GM06990 (cell line): ENCODE data around the gene MXI1.
"Not testable (repeated sequence)": the region's sequence is repeated elsewhere in the genome, so short reads cannot be mapped to it uniquely, and the experiment has no call there.

ENCODE experiments used
- DNase-seq: peaks from one replicate; pipeline ENCODE4 v3.0.0-alpha.2; 2011; ENCODE audit not compliant: insufficient read length; ENCODE audit errors: extremely low read depth
- H3K27me3 ChIP-seq: replicated peaks from 2 replicates; pipeline ENCODE4 v1.6.0; 2011; ENCODE audit warnings: low read length; ENCODE audit not compliant: control insufficient read depth, insufficient read depth
- H3K36me3 ChIP-seq: 2 replicates; pipeline ENCODE4 v1.5.1; 2011; ENCODE audit warnings: low read length; ENCODE audit not compliant: control insufficient read depth, insufficient read depth
- H3K4me3 ChIP-seq: replicated peaks from 2 replicates; pipeline ENCODE4 v1.5.1; 2011; ENCODE audit warnings: low read depth, mild to moderate bottlenecking, control low read depth, low read length
- TF ChIP-seq, protein P1 (sequence below): IDR thresholded peaks from 2 replicates; pipeline ENCODE4 v1.5.1; 2011; ENCODE audit warnings: low read length, control low read depth, mild to moderate bottlenecking, inconsistent platforms; ENCODE audit not compliant: insufficient read depth, poor library complexity, severe bottlenecking

The MXI1 gene

GRCh38 chr10:110324201-110324804 is 116.9 kb downstream of the MXI1 start:
- Histone ChIP-seq H3K27me3 (no peaks in the 10 kb centered on the region), H3K4me3 (no peak overlapping the region), H3K36me3 (no peaks in the 10 kb centered on the region)
- TF ChIP-seq, protein P1, sequence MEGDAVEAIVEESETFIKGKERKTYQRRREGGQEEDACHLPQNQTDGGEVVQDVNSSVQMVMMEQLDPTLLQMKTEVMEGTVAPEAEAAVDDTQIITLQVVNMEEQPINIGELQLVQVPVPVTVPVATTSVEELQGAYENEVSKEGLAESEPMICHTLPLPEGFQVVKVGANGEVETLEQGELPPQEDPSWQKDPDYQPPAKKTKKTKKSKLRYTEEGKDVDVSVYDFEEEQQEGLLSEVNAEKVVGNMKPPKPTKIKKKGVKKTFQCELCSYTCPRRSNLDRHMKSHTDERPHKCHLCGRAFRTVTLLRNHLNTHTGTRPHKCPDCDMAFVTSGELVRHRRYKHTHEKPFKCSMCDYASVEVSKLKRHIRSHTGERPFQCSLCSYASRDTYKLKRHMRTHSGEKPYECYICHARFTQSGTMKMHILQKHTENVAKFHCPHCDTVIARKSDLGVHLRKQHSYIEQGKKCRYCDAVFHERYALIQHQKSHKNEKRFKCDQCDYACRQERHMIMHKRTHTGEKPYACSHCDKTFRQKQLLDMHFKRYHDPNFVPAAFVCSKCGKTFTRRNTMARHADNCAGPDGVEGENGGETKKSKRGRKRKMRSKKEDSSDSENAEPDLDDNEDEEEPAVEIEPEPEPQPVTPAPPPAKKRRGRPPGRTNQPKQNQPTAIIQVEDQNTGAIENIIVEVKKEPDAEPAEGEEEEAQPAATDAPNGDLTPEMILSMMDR = no peak
- no peak for DNase-seq

GRCh38 chr10:110324805-110325280 is 117.4 kb downstream of the MXI1 start:
- Histone ChIP-seq H3K36me3 (no peaks in the 10 kb centered on the region), H3K4me3 (no peak overlapping the region), H3K27me3 (no peaks in the 10 kb centered on the region)
- peak; percentile 58 for DNase-seq
- TF ChIP-seq, protein P1 = no peak

DNA sequence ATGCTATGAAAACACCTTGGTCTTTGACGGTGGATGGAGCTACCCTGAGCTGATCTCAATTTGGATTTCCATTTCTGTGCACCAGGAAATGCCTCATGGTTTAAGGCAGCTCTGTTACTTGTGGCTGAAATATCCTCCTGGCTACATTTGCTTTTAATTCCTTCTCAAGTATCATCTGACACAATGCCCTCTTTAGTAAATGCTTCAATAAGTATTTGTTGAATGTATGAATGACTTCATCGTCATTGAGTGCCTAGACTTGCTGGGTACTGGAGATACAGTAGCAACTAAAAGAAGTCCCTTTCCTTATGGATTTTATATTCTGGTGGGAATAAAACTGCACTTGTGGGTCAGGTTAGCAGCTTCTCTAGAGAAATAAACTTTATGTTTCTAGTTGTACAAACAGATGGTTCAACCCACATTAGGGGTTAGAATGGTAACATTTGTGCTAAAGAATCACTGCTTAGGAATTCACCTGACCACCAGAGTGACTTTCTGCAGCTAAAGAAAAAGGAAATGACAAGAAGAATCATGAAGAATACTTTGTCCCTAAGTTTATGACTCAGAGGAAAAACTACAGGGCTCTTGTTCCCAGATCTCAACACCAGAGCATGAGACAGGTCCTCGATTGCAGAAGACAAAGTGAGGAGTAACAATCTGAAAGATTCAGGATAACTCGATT is 119.1 kb downstream of the MXI1 start:
- H3K36me3 ChIP-seq = no peaks in the 10 kb centered on the region
- H3K27me3 ChIP-seq = no peaks in the 10 kb centered on the region
- H3K4me3 ChIP-seq = no peak overlapping the region
- DNase-seq = no peak
- TF ChIP-seq, protein P1 = no peak

GRCh38 chr10:110327262-110327914 is 120.0 kb downstream of the MXI1 start:
- DNase-seq = no peak
- H3K4me3 ChIP-seq = no peak overlapping the region
- TF ChIP-seq, protein P1 = no peak
- H3K36me3 ChIP-seq = no peaks in the 10 kb centered on the region
- no peaks in the 10 kb centered on the region for H3K27me3 ChIP-seq

- no peak for DNase-seq
- no peaks in the 10 kb centered on the region for H3K27me3 ChIP-seq
- H3K36me3 ChIP-seq = no peaks in the 10 kb centered on the region
- TF ChIP-seq, protein P1 = no peak
- no peak overlapping the region for H3K4me3 ChIP-seq
Observed at GRCh38 chr10:110330675-110331074, 123.3 kb downstream of the MXI1 start.

DNA sequence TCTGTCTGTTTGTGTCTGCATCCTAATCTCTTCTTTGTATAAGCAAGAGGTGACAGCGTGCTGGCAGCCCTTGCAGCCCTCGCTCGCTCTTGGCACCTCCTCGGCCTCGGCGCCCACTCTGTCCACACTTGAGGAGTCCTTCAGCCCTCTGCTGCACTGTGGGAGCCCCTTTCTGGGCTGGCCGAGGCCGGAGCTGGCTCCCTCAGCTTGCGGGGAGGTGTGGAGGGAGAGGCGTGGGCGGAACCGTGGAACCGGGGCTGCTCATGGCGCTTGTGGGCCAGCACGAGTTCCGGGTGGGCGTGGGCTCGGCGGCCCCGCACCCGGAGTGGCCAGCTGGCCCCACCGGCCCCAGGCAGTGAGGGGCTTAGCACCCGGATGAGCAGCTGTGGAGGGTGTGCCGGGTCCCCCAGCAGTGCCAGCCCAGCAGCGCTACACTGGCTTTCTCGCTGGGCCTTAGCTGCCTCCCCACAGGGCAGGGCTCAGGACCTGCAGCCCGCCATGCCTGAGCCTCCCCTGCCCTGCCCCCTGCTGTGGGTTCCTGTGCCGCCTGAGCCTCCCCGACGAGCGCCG is 123.9 kb downstream of the MXI1 start:
- DNase-seq, H3K27me3 ChIP-seq, H3K36me3 ChIP-seq, H3K4me3 ChIP-seq: not testable (repeated sequence)
